SK-N-SH treated with all-trans-retinoic acid at 6 μM for 48 hours (cell line): ENCODE measurements around the gene SIRT4.
A peak's percentile ranks its signal among the peaks of the same experiment; 100 is the strongest.

Experiments used
- ATAC-seq: fragments of 200-7000 bp; cut with Tn5 transposase; 3 replicates; pipeline ENCODE4 v1.9.1; 2020; ENCODE audit warnings: mild to moderate bottlenecking, moderate library complexity
- ARNTL ChIP-seq: fragments of 450-650 bp; formaldehyde crosslinking; IDR thresholded peaks from 2 replicates; pipeline ENCODE4 v1.5.0; 2020; ENCODE audit warnings: low read depth, mild to moderate bottlenecking, moderate library complexity, borderline replicate concordance
- BACH2 ChIP-seq: fragments of 250-450 bp; sonication (Bioruptor Pico); IDR thresholded peaks from 2 replicates; pipeline ENCODE4 v1.9.0; 2021; ENCODE audit warnings: mild to moderate bottlenecking, borderline replicate concordance
- CREB5 ChIP-seq: fragments of 250-450 bp; sonication (Bioruptor Pico); IDR thresholded peaks from 2 replicates; pipeline ENCODE4 v1.5.1; 2020; ENCODE audit warnings: low read depth, mild to moderate bottlenecking, moderate library complexity
- CSDC2 ChIP-seq: fragments of 250-450 bp; sonication (Bioruptor Pico); IDR thresholded peaks from 2 replicates; pipeline ENCODE4 v1.5.0; 2020; ENCODE audit warnings: mild to moderate bottlenecking, moderate library complexity
- ISL1 ChIP-seq: fragments of 250-450 bp; sonication (Bioruptor Pico); IDR thresholded peaks from 2 replicates; pipeline ENCODE4 v2.1.2; 2022; ENCODE audit warnings: mild to moderate bottlenecking, moderate library complexity
- OSR1 ChIP-seq: fragments of 250-450 bp; sonication (Bioruptor Pico); IDR thresholded peaks from 2 replicates; pipeline ENCODE4 v1.8.0; 2022; ENCODE audit warnings: moderate library complexity, mild to moderate bottlenecking, inconsistent platforms
- PATZ1 ChIP-seq: fragments of 250-450 bp; sonication (Bioruptor Pico); IDR thresholded peaks from 2 replicates; pipeline ENCODE4 v1.8.0; 2020; ENCODE audit warnings: mild to moderate bottlenecking, moderate library complexity, borderline replicate concordance
- POU6F1 ChIP-seq: fragments of 250-450 bp; sonication (Bioruptor Pico); IDR thresholded peaks from 2 replicates; pipeline ENCODE4 v1.8.0; 2021; ENCODE audit warnings: low read depth, mild to moderate bottlenecking, moderate library complexity, borderline replicate concordance
- PPARA ChIP-seq: fragments of 250-450 bp; sonication (Bioruptor Pico); IDR thresholded peaks from 2 replicates; pipeline ENCODE4 v1.5.0; 2020; ENCODE audit warnings: mild to moderate bottlenecking, borderline replicate concordance
- SNAI2 ChIP-seq: fragments of 250-450 bp; sonication (Bioruptor Pico); IDR thresholded peaks from 2 replicates; pipeline ENCODE4 v1.5.0; 2020; ENCODE audit warnings: mild to moderate bottlenecking, moderate library complexity
- TOX ChIP-seq: fragments of 250-450 bp; sonication (Bioruptor Pico); IDR thresholded peaks from 2 replicates; pipeline ENCODE4 v1.8.0; 2021; ENCODE audit warnings: mild to moderate bottlenecking, moderate library complexity, borderline replicate concordance
- TSHZ2 ChIP-seq: fragments of 250-450 bp; sonication (Bioruptor Pico); IDR thresholded peaks from 2 replicates; pipeline ENCODE4 v1.5.0; 2020; ENCODE audit warnings: mild to moderate bottlenecking, moderate library complexity
- ZC3H10 ChIP-seq: fragments of 250-450 bp; sonication (Bioruptor Pico); IDR thresholded peaks from 2 replicates; pipeline ENCODE4 v1.5.1; 2021; ENCODE audit warnings: mild to moderate bottlenecking, moderate library complexity
- ZFP3 ChIP-seq: fragments of 250-450 bp; sonication (Bioruptor Pico); IDR thresholded peaks from 2 replicates; pipeline ENCODE4 v1.5.0; 2020; ENCODE audit warnings: mild to moderate bottlenecking, moderate library complexity
- ZNF565 ChIP-seq: fragments of 450-650 bp; formaldehyde crosslinking; conservative IDR thresholded peaks from 2 replicates; pipeline ENCODE4 v1.5.0; 2020; ENCODE audit warnings: low read depth, mild to moderate bottlenecking, moderate library complexity
- ZNF70 ChIP-seq: fragments of 450-650 bp; formaldehyde crosslinking; IDR thresholded peaks from 2 replicates; pipeline ENCODE4 v1.5.0; 2020; ENCODE audit warnings: mild to moderate bottlenecking, moderate library complexity
- ZNF8 ChIP-seq: fragments of 450-650 bp; formaldehyde crosslinking; IDR thresholded peaks from 2 replicates; pipeline ENCODE4 v1.5.0; 2020; ENCODE audit warnings: mild to moderate bottlenecking, moderate library complexity

SIRT4 gene

GRCh38 chr12:120261951-120262851 lies 39.9 kb upstream of the SIRT4 start:
- TF ChIP-seq TSHZ2 (CRISPR knock-in tag) (no peak), CSDC2 (no peak), ZC3H10 (CRISPR knock-in tag) (no peak), ZNF565 (CRISPR knock-in tag) (no peak), POU6F1 (CRISPR knock-in tag) (no peak), OSR1 (no peak), ARNTL (CRISPR knock-in tag) (no peak), PPARA (no peak), ZFP3 (no peak), CREB5 (CRISPR knock-in tag) (no peak), SNAI2 (no peak), ZNF8 (CRISPR knock-in tag) (no peak), BACH2 (CRISPR knock-in tag) (no peak), ISL1 (CRISPR knock-in tag) (no peak), TOX (no peak), PATZ1 (CRISPR knock-in tag) (no peak)
- ATAC-seq: no peak

GRCh38 chr12:120262852-120263747 lies 39.0 kb upstream of the SIRT4 start:
- TF ChIP-seq ZNF70 (CRISPR knock-in tag) (no peak), PATZ1 (CRISPR knock-in tag) (no peak), PPARA (no peak), TSHZ2 (CRISPR knock-in tag) (no peak), POU6F1 (CRISPR knock-in tag) (no peak), BACH2 (CRISPR knock-in tag) (no peak)
- TF ChIP-seq, all 23 proteins: peak for 0
- peak; percentile 5 for ATAC-seq
